ENCODE data around the gene ZNF684.

DNA sequence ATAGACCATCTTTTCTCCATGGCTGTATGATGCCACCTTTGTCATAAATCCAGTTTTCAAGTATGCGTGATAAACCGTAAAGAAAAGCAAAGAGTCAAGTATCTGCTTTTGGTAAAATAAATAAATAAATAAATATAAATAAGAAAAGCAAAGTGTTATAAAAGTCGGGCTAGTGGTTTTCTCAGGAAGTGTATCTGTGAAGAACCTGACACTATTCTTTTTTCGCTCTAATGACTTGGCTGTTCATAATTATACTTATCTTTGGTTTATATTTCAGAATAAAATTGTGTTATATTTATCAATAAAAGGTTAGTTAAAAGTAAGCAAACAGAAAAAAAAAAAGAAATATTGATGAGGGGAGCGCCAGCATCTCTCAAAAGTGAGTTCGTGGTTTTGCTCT, 23.5 kb upstream of the ZNF684 start:
- no peak for TF ChIP-seq CTCF (conservative IDR thresholded peaks at IDR 0.05 in 1 of 2, IDR thresholded peaks at IDR 0.05 in 1 of 2; ENCODE audit: low read depth in 1 of 2, low read length in 2 of 2)
- TF ChIP-seq EZH2 (IDR thresholded peaks at IDR 0.05; ENCODE audit: low read length, missing control alignments) = no peak
